Loucy (cell line): ENCODE data around the gene SLC25A33.

Source experiments
- H2AFZ ChIP-seq: fragments of 200-600 bp; sonication (generic); 2 replicates; pipeline ENCODE4 v1.6.0; 2016; ENCODE audit warnings: antibody characterized with exemption, mild to moderate bottlenecking, low read length, moderate library complexity
- H3F3A ChIP-seq: fragments of 200-600 bp; 2 replicates; pipeline ENCODE4 v1.6.0; 2016; ENCODE audit warnings: antibody characterized with exemption, low read depth, mild to moderate bottlenecking
- H3K27me3 ChIP-seq: fragments of 200-600 bp; sonication (generic); 2 replicates; pipeline ENCODE4 v1.6.1; 2014; ENCODE audit warnings: low read length, mild to moderate bottlenecking; ENCODE audit not compliant: insufficient read depth, poor library complexity, severe bottlenecking
- H3K36me3 ChIP-seq: fragments of 200-600 bp; sonication (generic); 2 replicates; pipeline ENCODE4 v1.6.1; 2016; ENCODE audit warnings: low read length; ENCODE audit not compliant: insufficient read depth
- H3K4me1 ChIP-seq: fragments of 200-600 bp; sonication (generic); 2 replicates; pipeline ENCODE4 v1.5.1; 2014; ENCODE audit warnings: low read length, mild to moderate bottlenecking; ENCODE audit not compliant: insufficient read depth, poor library complexity, severe bottlenecking
- H3K4me2 ChIP-seq: fragments of 200-600 bp; sonication (generic); 2 replicates; pipeline ENCODE4 v1.6.0; 2014; ENCODE audit warnings: antibody characterized with exemption, low read length, low read depth, mild to moderate bottlenecking; ENCODE audit not compliant: poor library complexity, severe bottlenecking
- H3K4me3 ChIP-seq: fragments of 200-600 bp; sonication (generic); 2 replicates; pipeline ENCODE4 v1.5.1; 2014; ENCODE audit warnings: low read length, mild to moderate bottlenecking, mixed read lengths; ENCODE audit not compliant: poor library complexity, severe bottlenecking
- H3K79me2 ChIP-seq: fragments of 200-600 bp; sonication (generic); 2 replicates; pipeline ENCODE4 v1.6.1; 2014; ENCODE audit warnings: low read length; ENCODE audit not compliant: insufficient read depth
- H3K9ac ChIP-seq: fragments of 200-600 bp; sonication (generic); 2 replicates; pipeline ENCODE4 v1.6.0; 2014; ENCODE audit warnings: mild to moderate bottlenecking, low read depth, low read length, moderate library complexity; ENCODE audit not compliant: poor library complexity, severe bottlenecking
- H3K9me2 ChIP-seq: fragments of 200-600 bp; sonication (generic); replicated peaks from 2 replicates; pipeline ENCODE4 v1.6.1; 2016; ENCODE audit warnings: low read depth, low read length, mixed read lengths
- H3K9me3 ChIP-seq: fragments of 200-600 bp; sonication (generic); 2 replicates; pipeline ENCODE4 v1.6.1; 2014; ENCODE audit warnings: mild to moderate bottlenecking, antibody characterized with exemption, low read length, low read depth; ENCODE audit not compliant: insufficient read depth
- H4K20me1 ChIP-seq: fragments of 200-600 bp; sonication (generic); 2 replicates; pipeline ENCODE4 v1.6.0; 2014; ENCODE audit warnings: antibody characterized with exemption, low read length, mild to moderate bottlenecking; ENCODE audit not compliant: insufficient read depth, poor library complexity, severe bottlenecking
- EZH2phosphoT487 ChIP-seq: fragments of 200-600 bp; IDR thresholded peaks from 2 replicates; pipeline ENCODE4 v1.6.1; 2018; ENCODE audit warnings: antibody characterized with exemption, mild to moderate bottlenecking, moderate library complexity, borderline replicate concordance
- TF ChIP-seq, protein P1 (sequence below): fragments of 200-600 bp; sonication (generic); conservative IDR thresholded peaks from 2 replicates; pipeline ENCODE4 v1.5.1; 2014; ENCODE audit warnings: mild to moderate bottlenecking, antibody characterized with exemption, low read length

The SLC25A33 gene

DNA sequence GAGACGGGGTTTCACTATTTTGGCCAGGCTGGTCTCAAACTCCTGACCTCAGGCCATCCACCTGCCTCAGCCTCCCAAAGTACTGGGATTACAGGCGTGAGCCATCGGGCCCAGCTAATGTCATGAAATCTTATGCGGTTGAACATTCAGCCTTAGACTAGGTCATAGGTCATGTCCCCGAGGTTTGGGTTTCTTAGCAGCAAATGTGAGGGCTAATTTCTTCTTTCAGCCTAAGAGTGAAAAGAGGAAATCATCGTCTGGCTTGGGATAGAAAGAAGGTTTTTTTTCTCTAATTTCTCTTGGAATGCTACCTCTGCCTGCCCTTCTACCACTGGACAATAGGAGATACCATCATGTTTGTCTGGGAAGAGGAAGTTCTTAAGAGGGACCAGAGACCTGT is 94.2 kb downstream of the SLC25A33 start:
- TF ChIP-seq, protein P1, sequence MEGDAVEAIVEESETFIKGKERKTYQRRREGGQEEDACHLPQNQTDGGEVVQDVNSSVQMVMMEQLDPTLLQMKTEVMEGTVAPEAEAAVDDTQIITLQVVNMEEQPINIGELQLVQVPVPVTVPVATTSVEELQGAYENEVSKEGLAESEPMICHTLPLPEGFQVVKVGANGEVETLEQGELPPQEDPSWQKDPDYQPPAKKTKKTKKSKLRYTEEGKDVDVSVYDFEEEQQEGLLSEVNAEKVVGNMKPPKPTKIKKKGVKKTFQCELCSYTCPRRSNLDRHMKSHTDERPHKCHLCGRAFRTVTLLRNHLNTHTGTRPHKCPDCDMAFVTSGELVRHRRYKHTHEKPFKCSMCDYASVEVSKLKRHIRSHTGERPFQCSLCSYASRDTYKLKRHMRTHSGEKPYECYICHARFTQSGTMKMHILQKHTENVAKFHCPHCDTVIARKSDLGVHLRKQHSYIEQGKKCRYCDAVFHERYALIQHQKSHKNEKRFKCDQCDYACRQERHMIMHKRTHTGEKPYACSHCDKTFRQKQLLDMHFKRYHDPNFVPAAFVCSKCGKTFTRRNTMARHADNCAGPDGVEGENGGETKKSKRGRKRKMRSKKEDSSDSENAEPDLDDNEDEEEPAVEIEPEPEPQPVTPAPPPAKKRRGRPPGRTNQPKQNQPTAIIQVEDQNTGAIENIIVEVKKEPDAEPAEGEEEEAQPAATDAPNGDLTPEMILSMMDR: no peak
- TF ChIP-seq EZH2phosphoT487: no peak
- no peak overlapping the region for H2AFZ ChIP-seq
- H3F3A ChIP-seq: no peaks in the 10 kb centered on the region
- no peak overlapping the region for H3K9ac ChIP-seq
- H3K36me3 ChIP-seq: no peaks in the 10 kb centered on the region
- no peaks in the 10 kb centered on the region for H3K9me3 ChIP-seq
- no peaks in the 10 kb centered on the region for H3K9me2 ChIP-seq
- H3K4me3 ChIP-seq: no peak overlapping the region
- no peak overlapping the region for H3K4me2 ChIP-seq
- no peaks in the 10 kb centered on the region for H4K20me1 ChIP-seq
- H3K4me1 ChIP-seq: no peaks in the 10 kb centered on the region
- H3K27me3 ChIP-seq: no peaks in the 10 kb centered on the region
- H3K79me2 ChIP-seq: no peaks in the 10 kb centered on the region

DNA sequence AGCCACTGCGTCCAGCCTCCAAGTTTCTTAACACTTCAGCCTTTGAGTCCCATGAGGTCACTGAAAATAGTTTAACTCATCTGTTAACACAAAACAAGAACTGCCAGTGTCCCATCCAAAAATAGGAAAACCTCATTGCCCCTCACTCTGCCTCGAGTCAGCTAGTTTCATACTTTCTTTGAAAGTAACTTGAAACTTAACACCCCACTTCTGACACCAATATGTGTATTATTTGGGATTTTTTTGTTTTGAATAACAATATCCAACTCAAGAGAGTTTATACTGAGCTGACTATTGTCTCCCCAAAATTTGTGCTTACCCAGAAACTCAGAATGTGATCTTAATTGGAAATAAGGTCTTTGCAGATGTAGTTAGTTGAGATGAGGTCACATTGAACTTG is 95.3 kb downstream of the SLC25A33 start:
- Histone ChIP-seq H3K4me2 (no peak overlapping the region), H3K27me3 (no peaks in the 10 kb centered on the region), H3K9me3 (no peaks in the 10 kb centered on the region), H3F3A (no peaks in the 10 kb centered on the region), H3K4me1 (no peaks in the 10 kb centered on the region), H2AFZ (no peak overlapping the region), H3K4me3 (no peak overlapping the region), H3K36me3 (no peaks in the 10 kb centered on the region), H3K79me2 (no peaks in the 10 kb centered on the region), H3K9me2 (no peaks in the 10 kb centered on the region), H3K9ac (no peak overlapping the region), H4K20me1 (no peaks in the 10 kb centered on the region)
- TF ChIP-seq, protein P1: no peak
- TF ChIP-seq EZH2phosphoT487: no peak
